ENCODE measurements around the gene ASAP3.

ASAP3 gene

DNA sequence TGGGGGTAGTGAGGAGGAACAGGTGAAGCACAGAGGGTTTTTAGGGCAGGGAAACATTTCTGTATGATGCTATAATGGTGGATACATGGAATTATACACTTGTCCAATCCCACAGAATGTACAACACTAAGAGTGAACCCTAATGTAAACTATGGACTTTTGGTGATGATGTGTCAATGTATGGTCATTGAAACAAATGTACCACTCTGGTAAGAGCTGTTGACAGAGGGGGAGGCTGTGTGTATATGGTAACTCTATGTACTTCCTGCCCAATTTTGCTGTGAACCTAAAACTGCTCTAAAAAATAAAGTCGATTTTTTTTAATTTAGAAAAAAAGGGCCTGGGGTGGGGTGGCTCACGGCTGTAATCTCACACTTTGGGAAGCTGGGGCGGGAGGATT is 22.9 kb downstream of the ASAP3 start:
- no peaks in the 10 kb centered on the region for H3K36me3 ChIP-seq (ENCODE audit: insufficient read depth)
- H3K4me2 ChIP-seq: no peak overlapping the region
- no peak overlapping the region for H3K4me3 ChIP-seq (IDR thresholded peaks at IDR 0.05; ENCODE audit: insufficient read depth, low read depth, low read length)
- no peaks in the 10 kb centered on the region for H3K79me2 ChIP-seq (ENCODE audit: insufficient read depth, low read depth)
- H3K27ac ChIP-seq: no peak overlapping the region
- H3K9ac ChIP-seq: no peak overlapping the region
- H4K20me1 ChIP-seq (ENCODE audit: insufficient read depth): no peaks in the 10 kb centered on the region
- H2AFZ ChIP-seq (ENCODE audit: low read depth): no peak overlapping the region
- H3K4me1 ChIP-seq (ENCODE audit: low read depth, poor library complexity, severe bottlenecking): no peaks in the 10 kb centered on the region
- H3K27me3 ChIP-seq (ENCODE audit: insufficient read depth, low read depth): no peaks in the 10 kb centered on the region
- TF ChIP-seq, protein P1, sequence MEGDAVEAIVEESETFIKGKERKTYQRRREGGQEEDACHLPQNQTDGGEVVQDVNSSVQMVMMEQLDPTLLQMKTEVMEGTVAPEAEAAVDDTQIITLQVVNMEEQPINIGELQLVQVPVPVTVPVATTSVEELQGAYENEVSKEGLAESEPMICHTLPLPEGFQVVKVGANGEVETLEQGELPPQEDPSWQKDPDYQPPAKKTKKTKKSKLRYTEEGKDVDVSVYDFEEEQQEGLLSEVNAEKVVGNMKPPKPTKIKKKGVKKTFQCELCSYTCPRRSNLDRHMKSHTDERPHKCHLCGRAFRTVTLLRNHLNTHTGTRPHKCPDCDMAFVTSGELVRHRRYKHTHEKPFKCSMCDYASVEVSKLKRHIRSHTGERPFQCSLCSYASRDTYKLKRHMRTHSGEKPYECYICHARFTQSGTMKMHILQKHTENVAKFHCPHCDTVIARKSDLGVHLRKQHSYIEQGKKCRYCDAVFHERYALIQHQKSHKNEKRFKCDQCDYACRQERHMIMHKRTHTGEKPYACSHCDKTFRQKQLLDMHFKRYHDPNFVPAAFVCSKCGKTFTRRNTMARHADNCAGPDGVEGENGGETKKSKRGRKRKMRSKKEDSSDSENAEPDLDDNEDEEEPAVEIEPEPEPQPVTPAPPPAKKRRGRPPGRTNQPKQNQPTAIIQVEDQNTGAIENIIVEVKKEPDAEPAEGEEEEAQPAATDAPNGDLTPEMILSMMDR (conservative IDR thresholded peaks at IDR 0.05; ENCODE audit: low read depth, low read length): no peak

DNA sequence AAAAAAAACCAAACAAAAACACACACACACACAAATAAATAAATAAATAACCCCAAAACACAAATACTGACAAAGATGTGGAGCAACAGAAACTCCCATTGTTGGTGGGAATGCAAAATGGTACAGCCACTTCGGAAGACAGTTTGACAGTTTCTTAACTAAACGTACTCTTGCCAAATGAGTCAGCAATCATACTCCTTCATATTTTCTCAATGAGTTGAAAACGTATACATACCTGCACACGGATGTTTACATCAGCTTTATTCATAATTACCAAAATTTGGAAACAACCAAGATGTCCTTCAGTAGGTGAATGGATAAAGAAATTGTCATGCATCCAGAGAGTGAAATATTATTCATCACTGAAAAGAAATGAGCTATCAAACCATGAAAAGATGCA is 23.5 kb downstream of the ASAP3 start:
- Histone ChIP-seq H3K27ac (no peak overlapping the region), H4K20me1 (ENCODE audit: insufficient read depth) (no peaks in the 10 kb centered on the region), H3K4me1 (ENCODE audit: low read depth, poor library complexity, severe bottlenecking) (no peaks in the 10 kb centered on the region), H3K79me2 (ENCODE audit: insufficient read depth, low read depth) (no peaks in the 10 kb centered on the region), H3K4me3 (IDR thresholded peaks at IDR 0.05; ENCODE audit: insufficient read depth, low read depth, low read length) (no peak overlapping the region), H3K27me3 (ENCODE audit: insufficient read depth, low read depth) (no peaks in the 10 kb centered on the region), H3K36me3 (ENCODE audit: insufficient read depth) (no peaks in the 10 kb centered on the region), H3K9ac (no peak overlapping the region), H3K4me2 (no peak overlapping the region), H2AFZ (ENCODE audit: low read depth) (no peak overlapping the region)
- TF ChIP-seq, protein P1 (conservative IDR thresholded peaks at IDR 0.05; ENCODE audit: low read depth, low read length): no peak

DNA sequence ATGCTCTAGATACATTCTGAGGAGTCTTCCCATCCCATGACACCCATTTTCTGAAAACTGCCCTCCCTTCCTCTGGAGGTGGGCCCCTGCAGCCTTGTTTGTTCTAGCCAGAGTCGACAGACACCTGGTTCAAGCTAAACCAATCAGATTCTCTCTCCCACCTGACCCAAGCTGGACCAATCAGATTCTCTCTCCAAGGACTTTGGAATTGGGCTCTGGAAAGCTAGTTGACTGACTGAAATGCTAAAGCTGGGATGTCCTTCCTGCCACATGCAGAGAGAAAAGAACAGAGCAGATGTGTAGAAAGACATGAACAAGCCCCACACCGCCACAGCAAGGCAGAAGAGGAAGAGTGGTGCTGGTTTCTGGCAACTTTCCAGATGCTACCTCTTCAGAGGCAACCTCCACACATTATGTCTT is 24.6 kb downstream of the ASAP3 start:
- no peaks in the 10 kb centered on the region for H3K79me2 ChIP-seq (ENCODE audit: insufficient read depth, low read depth)
- no peak overlapping the region for H2AFZ ChIP-seq (ENCODE audit: low read depth)
- TF ChIP-seq, protein P1 (conservative IDR thresholded peaks at IDR 0.05; ENCODE audit: low read depth, low read length): no peak
- no peak overlapping the region for H3K27ac ChIP-seq
- H3K4me1 ChIP-seq (ENCODE audit: low read depth, poor library complexity, severe bottlenecking): no peaks in the 10 kb centered on the region
- H3K36me3 ChIP-seq (ENCODE audit: insufficient read depth): no peaks in the 10 kb centered on the region
- no peaks in the 10 kb centered on the region for H3K27me3 ChIP-seq (ENCODE audit: insufficient read depth, low read depth)
- no peak overlapping the region for H3K4me2 ChIP-seq
- no peaks in the 10 kb centered on the region for H4K20me1 ChIP-seq (ENCODE audit: insufficient read depth)
- no peak overlapping the region for H3K9ac ChIP-seq
- H3K4me3 ChIP-seq (IDR thresholded peaks at IDR 0.05; ENCODE audit: insufficient read depth, low read depth, low read length): no peak overlapping the region

DNA sequence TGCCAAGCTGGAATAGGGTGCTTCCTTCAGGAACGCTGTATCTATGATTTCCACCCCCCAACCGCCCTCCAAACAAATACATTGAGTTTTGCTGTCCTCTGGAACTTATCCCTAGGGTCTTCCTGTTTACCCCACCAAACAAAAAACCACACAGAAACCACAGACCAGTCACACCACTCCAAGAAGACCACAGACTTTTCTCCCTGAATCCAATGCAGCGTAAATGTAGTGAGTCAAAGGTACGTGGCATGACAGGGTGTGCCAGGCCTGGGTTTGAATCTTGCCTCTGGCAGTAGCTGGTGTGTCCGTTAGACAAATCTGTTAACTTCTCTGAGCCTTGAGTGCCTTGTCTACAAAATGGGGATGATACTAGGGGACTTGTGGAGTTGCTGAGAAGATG is 27.8 kb downstream of the ASAP3 start:
- Histone ChIP-seq H3K4me2 (no peak overlapping the region), H3K27me3 (ENCODE audit: insufficient read depth, low read depth) (no peaks in the 10 kb centered on the region), H2AFZ (ENCODE audit: low read depth) (no peak overlapping the region), H4K20me1 (ENCODE audit: insufficient read depth) (no peaks in the 10 kb centered on the region), H3K4me1 (ENCODE audit: low read depth, poor library complexity, severe bottlenecking) (peaks cover 14% of the 10 kb centered on the region), H3K27ac (no peak overlapping the region), H3K4me3 (IDR thresholded peaks at IDR 0.05; ENCODE audit: insufficient read depth, low read depth, low read length) (no peak overlapping the region), H3K79me2 (ENCODE audit: insufficient read depth, low read depth) (no peaks in the 10 kb centered on the region), H3K9ac (no peak overlapping the region), H3K36me3 (ENCODE audit: insufficient read depth) (no peaks in the 10 kb centered on the region)
- TF ChIP-seq, protein P1 (conservative IDR thresholded peaks at IDR 0.05; ENCODE audit: low read depth, low read length): no peak

Measured in KMS-11 (cell line).